Smooth muscle cell of the pulmonary artery (primary cell): ENCODE results near the gene PRKCI. TPM values are rescaled to one million over a fixed set of nuclear protein-coding genes. Genes with fewer than 3 reads are reported as not detected.

Experiments
- total RNA-seq: library from RNA; depleted of rRNA; stranded (reverse); fragments of >200 nt; gene quantifications from 2 replicates; pipeline ENCODE4 v1.2.3, GENCODE V29; 2014

PRKCI gene
- 53.5 and 54.9 TPM in 2 replicates for total RNA-seq

GRCh38 chr3:170221924-170222646 is at the start of gene PRKCI:
TSS of gene PRKCI (plus strand) at chr3:170222424. CDS start at chr3:170222670, 246 bp downstream.

GRCh38 chr3:170180908-170181885 is 41.0 kb upstream of the PRKCI start, which contains the start of gene PHC3:
TSS of gene PHC3 (minus strand) at chr3:170181733. CDS start at chr3:170181715, 18 bp downstream.

Other genes with a start within 250 kb of the PRKCI start
- 0.13 and 0.26 TPM in 2 replicates for gene GPR160, start 184.4 kb upstream of the PRKCI start, total RNA-seq
- gene PHC3, start 40.7 kb upstream of the PRKCI start, total RNA-seq: 31.9 and 40.1 TPM in 2 replicates
- gene SKIL, start 135.3 kb downstream of the PRKCI start, total RNA-seq: 68.9 and 82.1 TPM in 2 replicates
- 50.9 and 183 TPM in 2 replicates for gene CLDN11, start 196.4 kb downstream of the PRKCI start, total RNA-seq